SH-SY5Y (cell line): ENCODE results near the gene WDR19.

Experiments used
- GATA2 ChIP-seq: IDR thresholded peaks from 2 replicates; pipeline ENCODE4 v1.6.1; 2011; ENCODE audit warnings: mild to moderate bottlenecking, low read depth, low read length
- GATA3 ChIP-seq: IDR thresholded peaks from 2 replicates; pipeline ENCODE4 v1.6.1; 2011; ENCODE audit warnings: low read depth, mild to moderate bottlenecking, low read length, moderate library complexity

DNA sequence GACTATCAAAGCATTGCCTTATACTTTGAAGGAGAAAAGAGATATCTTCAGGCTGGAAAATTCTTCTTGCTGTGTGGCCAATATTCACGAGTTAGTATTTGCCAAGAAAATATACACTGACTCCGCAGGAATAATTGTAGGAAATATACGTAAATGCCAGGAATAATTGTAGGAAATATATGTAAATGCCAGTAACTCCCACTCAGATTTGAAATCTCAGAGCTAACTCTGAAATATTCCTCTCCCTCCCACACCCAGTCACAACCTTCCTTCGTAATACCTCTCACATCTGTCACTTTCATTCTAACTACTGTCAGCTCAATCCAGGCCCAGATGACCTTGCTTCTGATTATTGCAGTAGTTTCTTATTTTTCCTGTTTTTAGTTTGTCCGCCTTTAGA lies 73.5 kb downstream of the WDR19 start:
- TF ChIP-seq GATA3: no peak
- no peak for TF ChIP-seq GATA2
